ENCODE data around the gene ZFP57. TPM values are rescaled to one million over a fixed set of nuclear protein-coding genes. Genes with fewer than 3 reads are reported as not detected.

ZFP57 gene
- total and polyA plus RNA-seq, 2 experiments from 2014 or later = 3.5 to 4.9 TPM

DNA sequence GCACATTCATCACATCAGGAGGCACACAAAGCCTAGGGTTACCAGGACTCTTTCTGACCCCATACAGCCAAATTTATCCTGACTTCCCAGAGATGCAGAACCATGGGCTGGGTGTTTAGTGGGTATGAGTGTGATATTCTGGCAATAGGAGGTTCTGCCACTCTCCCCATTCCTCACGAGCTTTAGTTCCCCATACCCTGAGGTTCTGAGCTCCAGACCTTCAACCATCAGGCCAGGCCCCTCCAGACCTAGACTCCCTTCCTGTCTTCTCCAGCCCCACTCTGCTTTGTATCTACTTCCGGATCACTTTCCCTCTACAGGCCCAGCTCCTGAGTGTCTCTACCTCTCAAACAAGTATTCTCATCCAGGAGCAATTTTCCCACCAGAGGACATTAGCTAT is 46.7 kb upstream of the ZFP57 start:
- no peak for DNase-seq (ENCODE audit: low read depth in 1 of 2, low spot score in 1 of 2)
- H3K27ac ChIP-seq = no peak overlapping the region

DNA sequence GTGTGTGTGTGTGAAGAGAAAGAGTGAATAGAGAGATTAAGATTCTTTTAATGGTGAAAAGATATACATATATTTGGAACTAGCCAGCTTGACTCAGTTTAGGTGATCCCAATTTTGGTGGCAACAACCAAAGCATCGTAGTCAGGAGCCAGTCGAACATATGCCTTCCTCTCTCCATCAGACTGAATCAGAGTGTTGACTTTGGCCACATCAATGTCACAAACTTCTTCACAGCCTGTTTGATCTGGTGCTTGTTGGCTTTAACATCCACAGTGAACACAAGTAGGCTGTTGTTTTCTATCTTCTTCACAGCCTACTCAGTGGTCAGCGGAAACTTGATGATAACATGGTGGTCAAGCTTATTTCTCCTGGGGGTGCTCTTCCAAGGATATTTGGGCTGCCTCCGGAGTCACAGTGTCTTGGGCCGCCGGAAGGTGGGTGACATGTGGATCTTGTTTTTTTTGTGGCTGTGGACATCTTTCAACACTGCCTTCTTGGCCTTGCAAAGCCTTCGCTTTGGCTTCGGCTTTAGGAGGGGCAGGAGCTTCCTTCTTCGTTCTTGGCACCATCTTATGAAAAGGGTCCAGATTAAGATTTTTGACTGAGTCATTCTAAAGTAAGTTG is 45.7 kb upstream of the ZFP57 start:
- H3K9me3 ChIP-seq (ENCODE audit: low read depth) = no peaks in the 10 kb centered on the region
- no peaks in the 10 kb centered on the region for H3K4me1 ChIP-seq (ENCODE audit: low read depth)
- H3K27ac ChIP-seq = no peak overlapping the region
- TF ChIP-seq CTCF (IDR thresholded peaks at IDR 0.05; ENCODE audit: low read depth, low read length) = no peak
- DNase-seq (ENCODE audit: low read depth in 1 of 2, low spot score in 1 of 2) = no peak
- no peak overlapping the region for H3K4me3 ChIP-seq
- peaks cover 84% of the 10 kb centered on the region for H3K27me3 ChIP-seq
- H3K36me3 ChIP-seq = no peaks in the 10 kb centered on the region

More for the DNA sequence above, 46.7 kb upstream of the ZFP57 start:
- H3K4me1 ChIP-seq (ENCODE audit: low read depth) = no peaks in the 10 kb centered on the region
- no peak for TF ChIP-seq CTCF (IDR thresholded peaks at IDR 0.05; ENCODE audit: low read depth, low read length)
- H3K36me3 ChIP-seq = no peaks in the 10 kb centered on the region
- H3K9me3 ChIP-seq (ENCODE audit: low read depth) = no peaks in the 10 kb centered on the region
- peaks cover 78% of the 10 kb centered on the region for H3K27me3 ChIP-seq
- no peak overlapping the region for H3K4me3 ChIP-seq

GRCh38 chr6:29726001-29726400 is 45.0 kb upstream of the ZFP57 start:
- H3K36me3 ChIP-seq = no peaks in the 10 kb centered on the region
- peaks cover 86% of the 10 kb centered on the region for H3K27me3 ChIP-seq
- DNase-seq (ENCODE audit: low read depth in 1 of 2, low spot score in 1 of 2) = no peak
- no peaks in the 10 kb centered on the region for H3K9me3 ChIP-seq (ENCODE audit: low read depth)
- H3K4me1 ChIP-seq (ENCODE audit: low read depth) = no peaks in the 10 kb centered on the region
- no peak overlapping the region for H3K4me3 ChIP-seq
- H3K27ac ChIP-seq = no peak overlapping the region
- no peak for TF ChIP-seq CTCF (IDR thresholded peaks at IDR 0.05; ENCODE audit: low read depth, low read length)

DNA sequence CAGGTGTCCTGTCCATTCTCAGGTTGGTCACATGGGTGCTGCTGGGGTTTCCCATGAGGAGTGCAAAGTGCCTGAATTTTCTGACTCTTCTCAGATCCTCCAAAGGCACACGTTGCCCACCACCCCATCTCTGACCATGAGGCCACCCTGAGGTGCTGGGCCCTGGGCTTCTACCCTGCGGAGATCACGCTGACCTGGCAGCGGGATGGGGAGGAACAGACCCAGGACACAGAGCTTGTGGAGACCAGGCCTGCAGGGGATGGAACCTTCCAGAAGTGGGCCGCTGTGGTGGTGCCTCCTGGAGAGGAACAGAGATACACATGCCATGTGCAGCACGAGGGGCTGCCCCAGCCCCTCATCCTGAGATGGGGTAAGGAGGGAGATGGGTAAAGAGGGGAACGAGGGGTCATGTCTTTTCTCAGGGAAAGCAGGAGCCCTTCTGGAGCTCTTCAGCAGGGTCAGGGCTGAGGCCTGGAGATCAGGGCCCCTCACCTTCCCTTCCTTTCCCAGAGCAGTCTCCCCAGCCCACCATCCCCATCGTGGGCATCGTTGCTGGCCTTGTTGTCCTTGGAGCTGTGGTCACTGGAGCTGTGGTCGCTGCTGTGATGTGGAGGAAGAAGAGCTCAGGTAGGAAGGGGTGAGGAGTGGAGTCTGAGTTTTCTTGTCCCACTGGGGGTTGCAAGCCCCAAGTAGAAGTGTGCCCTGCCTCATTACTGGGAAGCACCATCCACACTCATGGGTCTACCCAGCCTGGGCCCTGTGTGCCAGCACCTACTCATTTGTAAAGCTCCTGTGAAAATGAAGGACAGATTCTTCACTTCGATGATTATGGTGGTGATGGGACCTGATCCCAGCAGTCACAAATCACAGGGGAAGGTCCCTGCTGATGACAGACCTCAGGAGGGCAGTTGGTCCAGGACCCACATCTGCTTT is 44.3 kb upstream of the ZFP57 start:
- Histone ChIP-seq H3K36me3 (no peaks in the 10 kb centered on the region), H3K4me1 (ENCODE audit: low read depth) (no peaks in the 10 kb centered on the region), H3K27ac (no peak overlapping the region), H3K27me3 (peaks cover 88% of the 10 kb centered on the region), H3K9me3 (ENCODE audit: low read depth) (no peaks in the 10 kb centered on the region), H3K4me3 (no peak overlapping the region)
- DNase-seq (ENCODE audit: low read depth in 1 of 2, low spot score in 1 of 2) = no peak
- no peak for TF ChIP-seq CTCF (IDR thresholded peaks at IDR 0.05; ENCODE audit: low read depth, low read length)

DNA sequence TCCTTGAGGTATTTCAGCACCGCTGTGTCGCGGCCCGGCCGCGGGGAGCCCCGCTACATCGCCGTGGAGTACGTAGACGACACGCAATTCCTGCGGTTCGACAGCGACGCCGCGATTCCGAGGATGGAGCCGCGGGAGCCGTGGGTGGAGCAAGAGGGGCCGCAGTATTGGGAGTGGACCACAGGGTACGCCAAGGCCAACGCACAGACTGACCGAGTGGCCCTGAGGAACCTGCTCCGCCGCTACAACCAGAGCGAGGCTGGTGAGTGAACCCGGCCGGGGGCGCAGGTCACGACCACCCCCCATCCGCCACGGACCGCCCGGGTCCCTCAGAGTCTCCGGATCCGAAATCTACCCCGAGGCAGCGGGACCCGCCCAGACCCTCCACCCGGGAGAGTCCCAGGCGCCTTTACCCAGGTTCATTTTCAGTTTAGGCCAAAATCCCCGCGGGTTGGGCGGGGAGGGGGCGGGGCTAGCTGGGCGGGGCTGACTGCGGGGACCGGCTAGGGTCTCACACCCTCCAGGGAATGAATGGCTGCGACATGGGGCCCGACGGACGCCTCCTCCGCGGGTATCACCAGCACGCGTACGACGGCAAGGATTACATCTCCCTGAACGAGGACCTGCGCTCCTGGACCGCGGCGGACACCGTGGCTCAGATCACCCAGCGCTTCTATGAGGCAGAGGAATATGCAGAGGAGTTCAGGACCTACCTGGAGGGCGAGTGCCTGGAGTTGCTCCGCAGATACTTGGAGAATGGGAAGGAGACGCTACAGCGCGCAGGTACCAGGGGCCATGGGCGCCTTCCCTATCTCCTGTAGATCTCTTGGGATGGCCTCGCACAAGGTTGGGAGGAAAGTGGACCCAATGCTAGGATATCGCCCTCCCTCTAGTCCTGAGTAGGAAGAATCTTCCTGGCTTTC is 43.0 kb upstream of the ZFP57 start:
- peaks cover 78% of the 10 kb centered on the region for H3K27me3 ChIP-seq
- H3K36me3 ChIP-seq = no peaks in the 10 kb centered on the region
- H3K4me1 ChIP-seq (ENCODE audit: low read depth) = no peaks in the 10 kb centered on the region
- peak overlapping the region; percentile 44 for H3K4me3 ChIP-seq
- no peak overlapping the region for H3K27ac ChIP-seq
- peak; percentile 17 to 19 for DNase-seq (ENCODE audit: low read depth in 1 of 2, low spot score in 1 of 2)
- TF ChIP-seq CTCF (IDR thresholded peaks at IDR 0.05; ENCODE audit: low read depth, low read length) = no peak
- no peaks in the 10 kb centered on the region for H3K9me3 ChIP-seq (ENCODE audit: low read depth)
